ENCODE results near the gene CHTF18. TPM values are rescaled to one million over a fixed set of nuclear protein-coding genes. Genes with fewer than 3 reads are reported as not detected.
"Not testable (repeated sequence)": the region's sequence is repeated elsewhere in the genome, so short reads cannot be mapped to it uniquely, and the experiment has no call there.

CHTF18 gene
- polyA plus RNA-seq, 1 donor (not counting 4 experiments of a cell fraction or from before 2014, with no cell fraction given), result 5.7 TPM

GRCh38 chr16:741986-742629 lies 46.3 kb upstream of the CHTF18 start:
- Histone ChIP-seq H3K9ac (ENCODE audit: control insufficient read depth, extremely low read depth, insufficient read depth, low read length) (no peak overlapping the region), H3K4me2 (ENCODE audit: control insufficient read depth, extremely low read depth, insufficient read depth, low read depth, low read length) (no peak overlapping the region), H4K20me1 (ENCODE audit: control insufficient read depth, extremely low read depth, insufficient read depth, low read length) (no peaks in the 10 kb centered on the region), H3K36me3 (ENCODE audit: control insufficient read depth in 2 of 2, extremely low read depth in 1 of 2, insufficient read depth in 2 of 2, low read length in 2 of 2) (peaks cover 6 to 8% of the 10 kb centered on the region in 2 experiments), H3K27ac (ENCODE audit: control insufficient read depth, insufficient read depth, low read length) (no peak overlapping the region), H3K9me1 (ENCODE audit: control insufficient read depth, extremely low read depth, insufficient read depth, low read length) (no peaks in the 10 kb centered on the region), H2AFZ (ENCODE audit: control insufficient read depth, low read length) (no peak overlapping the region), H3K4me1 (ENCODE audit: control insufficient read depth, extremely low read depth, insufficient read depth, low read length) (peaks cover 17% of the 10 kb centered on the region), H3K9me3 (ENCODE audit: control insufficient read depth, low read depth, low read length) (no peaks in the 10 kb centered on the region), H3K27me3 (ENCODE audit: control insufficient read depth, extremely low read depth, insufficient read depth, low read length) (no peaks in the 10 kb centered on the region), H3K4me3 (ENCODE audit: control insufficient read depth in 2 of 3, extremely low read depth in 1 of 3, insufficient read depth in 2 of 3, low read depth in 1 of 3, low read length in 3 of 3) (no peak overlapping the region), H3K79me2 (ENCODE audit: control insufficient read depth, insufficient read depth, low read length) (peaks cover 12% of the 10 kb centered on the region)
- TF ChIP-seq EZH2 (IDR thresholded peaks at IDR 0.05; ENCODE audit: low read length), result no peak
- TF ChIP-seq CTCF (optimal IDR thresholded peaks at IDR 0.05 in 1 of 3, IDR thresholded peaks at IDR 0.05 in 1 of 3, conservative IDR thresholded peaks at IDR 0.05 in 1 of 3; ENCODE audit: extremely low read depth in 1 of 3, insufficient read depth in 2 of 3, low read length in 3 of 3), result no peak
- DNase-seq (ENCODE audit: low read depth, low spot score) (no peak), FAIRE-seq (no peak)
- dilution Hi-C loops (cut with MboI; ENCODE audit: extremely low pct_ligation_motif_present, low sequenced_read_pairs), result no loop called here

GRCh38 chr16:742894-743293 lies 45.5 kb upstream of the CHTF18 start:
- dilution Hi-C loops (cut with MboI; ENCODE audit: extremely low pct_ligation_motif_present, low sequenced_read_pairs); H3K9me1 ChIP-seq (ENCODE audit: control insufficient read depth, extremely low read depth, insufficient read depth, low read length); H2AFZ ChIP-seq (ENCODE audit: control insufficient read depth, low read length); H3K27me3 ChIP-seq (ENCODE audit: control insufficient read depth, extremely low read depth, insufficient read depth, low read length); H3K36me3 ChIP-seq (ENCODE audit: control insufficient read depth in 2 of 2, extremely low read depth in 1 of 2, insufficient read depth in 2 of 2, low read length in 2 of 2); H3K9me3 ChIP-seq (ENCODE audit: control insufficient read depth, low read depth, low read length); H3K27ac ChIP-seq (ENCODE audit: control insufficient read depth, insufficient read depth, low read length); H4K20me1 ChIP-seq (ENCODE audit: control insufficient read depth, extremely low read depth, insufficient read depth, low read length); H3K4me3 ChIP-seq (ENCODE audit: control insufficient read depth in 2 of 3, extremely low read depth in 1 of 3, insufficient read depth in 2 of 3, low read depth in 1 of 3, low read length in 3 of 3); DNase-seq (ENCODE audit: low read depth, low spot score); H3K9ac ChIP-seq (ENCODE audit: control insufficient read depth, extremely low read depth, insufficient read depth, low read length); FAIRE-seq; H3K4me2 ChIP-seq (ENCODE audit: control insufficient read depth, extremely low read depth, insufficient read depth, low read depth, low read length): not testable (repeated sequence)
- Histone ChIP-seq H3K79me2 (ENCODE audit: control insufficient read depth, insufficient read depth, low read length) (peaks cover 12% of the 10 kb centered on the region), H3K4me1 (ENCODE audit: control insufficient read depth, extremely low read depth, insufficient read depth, low read length) (peaks cover 14% of the 10 kb centered on the region)

Measured in keratinocyte (primary cell).